WTC11 (cell line): Measurements from ENCODE around the gene GOLT1A. TPM values are rescaled to one million over a fixed set of nuclear protein-coding genes. Genes with fewer than 3 reads are reported as not detected.

Experiments
- ATAC-seq: fragments of 200-7000 bp; cut with Tn5 transposase; 2 replicates; pipeline ENCODE4 v1.10.0; 2021; ENCODE audit warnings: mild to moderate bottlenecking, moderate library complexity
- CTCF ChIA-PET: fragments of 300-600 bp; sonication (Branson Sonifier 250); formaldehyde crosslinking; loops from one replicate; lab custom pipeline; 2021; ENCODE audit warnings: antibody characterized with exemption; lab: Charles Lee
- POLR2A ChIA-PET: fragments of 350-600 bp; sonication (Branson Sonifier 250); formaldehyde crosslinking; loops from one replicate; lab custom pipeline; 2021; ENCODE audit warnings: antibody characterized with exemption; lab: Charles Lee
- DNase-seq: peaks from one replicate; pipeline ENCODE4 v3.0.0; 2021; ENCODE audit warnings: low spot score
- H3K27ac Mint-ChIP-seq: 2 replicates; pipeline ENCODE4 v1.8.0; 2021; ENCODE audit warnings: mixed read lengths
- H3K27me3 Mint-ChIP-seq: 2 replicates; pipeline ENCODE4 v1.8.0; 2021; ENCODE audit warnings: low read depth, mild to moderate bottlenecking, moderate library complexity, mixed read lengths
- H3K36me3 Mint-ChIP-seq: 2 replicates; pipeline ENCODE4 v1.8.0; 2021; ENCODE audit warnings: mixed read lengths
- H3K4me1 Mint-ChIP-seq: 2 replicates; pipeline ENCODE4 v1.8.0; 2022; ENCODE audit warnings: mixed read lengths
- H3K4me3 Mint-ChIP-seq: 2 replicates; pipeline ENCODE4 v1.8.0; 2021; ENCODE audit warnings: mild to moderate bottlenecking, moderate library complexity, mixed read lengths
- H3K9me3 Mint-ChIP-seq: 2 replicates; pipeline ENCODE4 v1.8.0; 2021; ENCODE audit warnings: mixed read lengths
- ATF1 ChIP-seq: sonication (generic); formaldehyde crosslinking; IDR thresholded peaks from 2 replicates; pipeline ENCODE4 v1.8.1; 2023; ENCODE audit warnings: mild to moderate bottlenecking, moderate library complexity, missing genetic modification reagents
- ESRRA ChIP-seq: sonication (generic); formaldehyde crosslinking; IDR thresholded peaks from 2 replicates; pipeline ENCODE4 v1.8.1; 2022; ENCODE audit warnings: mild to moderate bottlenecking, missing genetic modification reagents, borderline replicate concordance
- ETV6 ChIP-seq: sonication (generic); formaldehyde crosslinking; IDR thresholded peaks from 2 replicates; pipeline ENCODE4 v1.8.1; 2022; ENCODE audit warnings: mild to moderate bottlenecking, missing genetic modification reagents
- FOXK1 ChIP-seq: sonication (generic); formaldehyde crosslinking; IDR thresholded peaks from 2 replicates; pipeline ENCODE4 v1.8.0; 2022; ENCODE audit warnings: mild to moderate bottlenecking, moderate library complexity, missing genetic modification reagents
- HMGA2 ChIP-seq: fragments of 250-450 bp; sonication (Bioruptor Pico); IDR thresholded peaks from 2 replicates; pipeline ENCODE4 v1.4.0; 2021; ENCODE audit warnings: mild to moderate bottlenecking, moderate library complexity
- HMGXB4 ChIP-seq: sonication (generic); formaldehyde crosslinking; IDR thresholded peaks from 2 replicates; pipeline ENCODE4 v1.8.1; 2023; ENCODE audit warnings: mild to moderate bottlenecking, moderate library complexity, missing genetic modification reagents
- MYBL2 ChIP-seq: sonication (generic); formaldehyde crosslinking; IDR thresholded peaks from 2 replicates; pipeline ENCODE4 v1.8.1; 2023; ENCODE audit warnings: mild to moderate bottlenecking, moderate library complexity, missing genetic modification reagents
- NFE2L1 ChIP-seq: sonication (generic); formaldehyde crosslinking; IDR thresholded peaks from 2 replicates; pipeline ENCODE4 v1.8.1; 2023; ENCODE audit warnings: missing genetic modification reagents
- STAT6 ChIP-seq: sonication (generic); formaldehyde crosslinking; conservative IDR thresholded peaks from 2 replicates; pipeline ENCODE4 v1.8.1; 2023; ENCODE audit warnings: mild to moderate bottlenecking, low read depth, missing genetic modification reagents, moderate library complexity
- ZBTB21 ChIP-seq: sonication (generic); formaldehyde crosslinking; IDR thresholded peaks from 2 replicates; pipeline ENCODE4 v1.8.1; 2023; ENCODE audit warnings: mild to moderate bottlenecking, missing genetic modification reagents, borderline replicate concordance
- ZMAT4 ChIP-seq: fragments of 250-450 bp; sonication (Bioruptor Pico); IDR thresholded peaks from 2 replicates; pipeline ENCODE4 v1.9.0; 2021; ENCODE audit warnings: mild to moderate bottlenecking
- ZNF121 ChIP-seq: sonication (generic); formaldehyde crosslinking; IDR thresholded peaks from 2 replicates; pipeline ENCODE4 v1.8.0; 2023; ENCODE audit warnings: missing genetic modification reagents
- ZNF219 ChIP-seq: sonication (generic); formaldehyde crosslinking; IDR thresholded peaks from 2 replicates; pipeline ENCODE4 v1.8.0; 2023; ENCODE audit warnings: missing genetic modification reagents, mild to moderate bottlenecking, borderline replicate concordance
- ZNF423 ChIP-seq: fragments of 250-450 bp; sonication (Bioruptor Pico); IDR thresholded peaks from 2 replicates; pipeline ENCODE4 v2.1.2; 2022; ENCODE audit warnings: mild to moderate bottlenecking, moderate library complexity
- ZNF425 ChIP-seq: fragments of 250-450 bp; sonication (Bioruptor Pico); conservative IDR thresholded peaks from 2 replicates; pipeline ENCODE4 v1.9.0; 2021; ENCODE audit warnings: mild to moderate bottlenecking
- total RNA-seq: library from RNA; stranded (reverse); gene quantifications from 3 replicates; pipeline ENCODE4 v1.2.3, GENCODE V29; 2021

Gene GOLT1A
- total RNA-seq, 1 experiment from 2014 or later, result 6.5 TPM

GRCh38 chr1:204149635-204150565, 63.9 kb downstream of the GOLT1A start:
- POLR2A ChIA-PET, result interaction anchor here (0.9 to 1.8 kb wide), 2 partner anchors 41 to 276 kb away, joined by 3 to 4 read pairs; no protein-coding TSS in a partner anchor
- ATAC-seq (no peak), DNase-seq (no peak)
- no peak overlapping the region for H3K27ac Mint-ChIP-seq
- TF ChIP-seq ATF1 (CRISPR knock-in tag), result no peak
- no peak for TF ChIP-seq NFE2L1 (CRISPR knock-in tag)
- no peak for TF ChIP-seq ESRRA
- TF ChIP-seq FOXK1 (CRISPR knock-in tag), result no peak
- TF ChIP-seq ETV6 (CRISPR knock-in tag), result no peak
- no peak for TF ChIP-seq ZNF121 (CRISPR knock-in tag)
- no peak for TF ChIP-seq STAT6 (CRISPR knock-in tag)
- TF ChIP-seq MYBL2 (CRISPR knock-in tag), result no peak
- H3K4me3 Mint-ChIP-seq, result peak overlapping the region; percentile 44
- peaks cover 26% of the 10 kb centered on the region for H3K27me3 Mint-ChIP-seq
- H3K36me3 Mint-ChIP-seq, result peaks cover 6% of the 10 kb centered on the region; the same call in 1 of the 2 replicates
- H3K9me3 Mint-ChIP-seq, result no peaks in the 10 kb centered on the region
- peaks cover 45% of the 10 kb centered on the region for H3K4me1 Mint-ChIP-seq
- CTCF ChIA-PET, result interaction anchor here (1.2 to 3.1 kb wide), 7 partner anchors 13 to 289 kb away, joined by 4 to 29 read pairs (median 15); partner anchors contain the start of gene GOLT1A

- CTCF ChIA-PET, result interaction anchor here (1.0 to 2.1 kb wide), 3 partner anchors 13 to 58 kb away, joined by 3 to 13 read pairs (median 4); no protein-coding TSS in a partner anchor
- POLR2A ChIA-PET, result no interaction called here
- Mint-ChIP-seq H3K4me3 (no peak overlapping the region), H3K4me1 (peaks cover 45% of the 10 kb centered on the region), H3K27me3 (peaks cover 23% of the 10 kb centered on the region), H3K9me3 (no peaks in the 10 kb centered on the region), H3K36me3 (peaks cover 6% of the 10 kb centered on the region; the same call in 1 of the 2 replicates), H3K27ac (no peak overlapping the region)
- no peak for DNase-seq
- no peak for ATAC-seq
- TF ChIP-seq ZMAT4 (no peak), ZNF425 (CRISPR knock-in tag) (no peak), HMGA2 (no peak), ZNF423 (CRISPR knock-in tag) (no peak), HMGXB4 (no peak), ZBTB21 (CRISPR knock-in tag) (no peak), ESRRA (no peak), ZNF219 (CRISPR knock-in tag) (no peak)
These were observed 64.7 kb downstream of the GOLT1A start for GRCh38 chr1:204149107-204149506.

Other genes with a start within 250 kb of the GOLT1A start
- gene SOX13, start 140.9 kb downstream of the GOLT1A start, total RNA-seq, result 139 to 171 TPM (median 148 TPM) in 3 replicates
- 18.3 to 20.2 TPM (median 19.7 TPM) in 3 replicates for gene ETNK2, start 61.9 kb downstream of the GOLT1A start, total RNA-seq
- gene REN, start 47.7 kb downstream of the GOLT1A start, total RNA-seq, result not detected in 3 replicates
- 0.35 to 1.2 TPM (median 0.66 TPM) in 3 replicates for gene KISS1, start 17.5 kb downstream of the GOLT1A start, total RNA-seq
- 9.2 to 11.6 TPM (median 11.0 TPM) in 3 replicates for gene PLEKHA6, start 145.9 kb upstream of the GOLT1A start, total RNA-seq
- 43.7 to 47.7 TPM (median 44.6 TPM) in 3 replicates for gene PPP1R15B, start 197.8 kb upstream of the GOLT1A start, total RNA-seq